CD4-positive, alpha-beta T cell treated with Interleukin-17A for 4 hours (primary cell): ENCODE data around the gene SRGAP2C.
A peak's percentile ranks its signal among the peaks of the same experiment; 100 is the strongest.
"Not testable (repeated sequence)": the region's sequence is repeated elsewhere in the genome, so short reads cannot be mapped to it uniquely, and the experiment has no call there.

Experiments
- DNase-seq: peaks from one replicate; pipeline ENCODE4 v3.0.0-alpha.2; 2020; ENCODE audit warnings: mixed read lengths

SRGAP2C gene

GRCh38 chr1:121386319-121386948, 201.7 kb downstream of the SRGAP2C start:
- DNase-seq: not testable (repeated sequence)

- not testable (repeated sequence) for DNase-seq
These were observed 205.3 kb downstream of the SRGAP2C start for GRCh38 chr1:121389895-121390560.

- DNase-seq: not testable (repeated sequence)
These were observed 207.4 kb downstream of the SRGAP2C start for GRCh38 chr1:121392130-121392529.

- peak; percentile 30 for DNase-seq
These were observed 211.0 kb downstream of the SRGAP2C start for GRCh38 chr1:121395718-121396201.

- peak; percentile 46 for DNase-seq
These were observed 211.7 kb downstream of the SRGAP2C start for GRCh38 chr1:121396335-121397081.

- DNase-seq: not testable (repeated sequence)
These were observed 212.3 kb downstream of the SRGAP2C start for GRCh38 chr1:121397101-121397500.

- not testable (repeated sequence) for DNase-seq
These were observed 214.4 kb downstream of the SRGAP2C start for GRCh38 chr1:121399193-121399592.

- DNase-seq: not testable (repeated sequence)
These were observed 215.3 kb downstream of the SRGAP2C start for GRCh38 chr1:121400108-121400507.

GRCh38 chr1:121400541-121401310, 216.0 kb downstream of the SRGAP2C start:
- DNase-seq: not testable (repeated sequence)

GRCh38 chr1:121401375-121401955, 216.7 kb downstream of the SRGAP2C start:
- DNase-seq: peak; percentile 5

- DNase-seq: not testable (repeated sequence)
These were observed 218.5 kb downstream of the SRGAP2C start for GRCh38 chr1:121403254-121403653.

GRCh38 chr1:121408354-121408753, 223.6 kb downstream of the SRGAP2C start:
- DNase-seq: no peak

GRCh38 chr1:121413821-121414220, 229.0 kb downstream of the SRGAP2C start:
- DNase-seq: no peak

GRCh38 chr1:121414905-121415304, 230.1 kb downstream of the SRGAP2C start:
- DNase-seq: no peak

- DNase-seq: no peak
These were observed 232.6 kb downstream of the SRGAP2C start for GRCh38 chr1:121417325-121417923.

- no peak for DNase-seq
These were observed 233.7 kb downstream of the SRGAP2C start for GRCh38 chr1:121418369-121419049.

- not testable (repeated sequence) for DNase-seq
These were observed 234.4 kb downstream of the SRGAP2C start for GRCh38 chr1:121419050-121419615.

- DNase-seq: not testable (repeated sequence)
These were observed 236.7 kb downstream of the SRGAP2C start for GRCh38 chr1:121421490-121421889.

- not testable (repeated sequence) for DNase-seq
These were observed 239.2 kb downstream of the SRGAP2C start for GRCh38 chr1:121423956-121424355.

GRCh38 chr1:121433517-121433916, 248.7 kb downstream of the SRGAP2C start:
- DNase-seq: not testable (repeated sequence)

- DNase-seq: not testable (repeated sequence)
These were observed 254.1 kb downstream of the SRGAP2C start for GRCh38 chr1:121438862-121439261.
